NCI-H1105 (cell line): ENCODE results near the gene SORCS2.

ENCODE experiments used
- DNase-seq: peaks from one replicate; lab custom pipeline; 2025; lab: John Stamatoyannopoulos, UW

Gene SORCS2

DNA sequence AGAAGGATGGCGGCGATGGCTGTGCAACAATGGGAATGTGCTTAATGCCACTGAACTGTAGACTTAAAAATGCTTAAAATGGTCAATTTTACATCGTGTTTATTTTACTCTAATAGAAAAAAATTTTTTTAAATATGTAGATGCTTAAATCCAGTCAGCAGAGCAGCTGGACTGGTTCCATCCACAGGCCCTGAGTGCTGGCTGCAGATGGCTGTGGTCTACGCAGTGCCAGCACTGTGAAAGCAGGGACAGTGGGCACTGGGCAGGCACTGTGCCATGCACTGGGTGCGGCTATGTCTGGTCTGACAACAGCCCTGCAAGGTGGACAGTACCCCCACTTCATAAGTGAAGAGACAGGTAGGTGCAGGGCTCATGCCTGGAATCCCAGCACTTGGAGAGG, 572.1 kb downstream of the SORCS2 start:
- DNase-seq, result no peak

DNA sequence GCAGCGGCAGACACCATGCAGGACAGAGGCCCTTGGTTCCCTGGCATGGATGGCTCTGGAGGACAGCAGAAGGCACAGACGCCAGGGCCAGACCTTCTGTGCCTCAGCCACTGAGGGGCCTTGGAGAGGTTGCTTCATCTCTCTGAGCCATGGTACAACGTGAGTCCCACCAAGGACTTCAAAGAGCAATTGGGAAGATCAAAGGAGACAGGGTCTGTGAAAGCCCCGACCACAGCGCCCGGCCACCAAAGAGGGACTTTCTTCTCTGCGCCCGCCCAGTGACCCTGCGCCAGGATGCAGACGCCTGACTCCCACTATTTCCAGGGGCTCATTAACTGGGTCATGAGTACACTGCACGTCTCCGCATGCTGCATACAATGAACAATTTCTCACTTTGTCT, 573.3 kb downstream of the SORCS2 start:
- DNase-seq, result no peak

DNA sequence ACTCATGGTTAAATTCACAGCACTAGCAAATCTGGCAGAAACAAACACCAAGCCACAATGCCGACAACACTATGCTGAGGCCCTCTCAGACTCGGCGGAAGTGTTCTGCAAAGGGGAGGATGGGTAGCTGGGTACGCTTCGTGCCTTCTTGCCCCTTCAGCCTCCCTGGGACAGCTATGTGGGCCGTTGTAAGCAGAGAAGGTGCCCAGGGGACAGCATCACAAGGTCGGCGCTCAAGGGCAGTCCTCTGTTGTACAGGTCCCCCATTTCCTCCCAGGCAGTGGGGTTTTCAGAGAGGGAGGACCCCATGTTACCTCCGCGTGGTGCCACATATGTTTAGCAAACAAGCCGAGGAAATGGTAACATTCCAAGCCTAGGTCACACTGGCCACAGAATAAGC, 573.7 kb downstream of the SORCS2 start:
- no peak for DNase-seq

DNA sequence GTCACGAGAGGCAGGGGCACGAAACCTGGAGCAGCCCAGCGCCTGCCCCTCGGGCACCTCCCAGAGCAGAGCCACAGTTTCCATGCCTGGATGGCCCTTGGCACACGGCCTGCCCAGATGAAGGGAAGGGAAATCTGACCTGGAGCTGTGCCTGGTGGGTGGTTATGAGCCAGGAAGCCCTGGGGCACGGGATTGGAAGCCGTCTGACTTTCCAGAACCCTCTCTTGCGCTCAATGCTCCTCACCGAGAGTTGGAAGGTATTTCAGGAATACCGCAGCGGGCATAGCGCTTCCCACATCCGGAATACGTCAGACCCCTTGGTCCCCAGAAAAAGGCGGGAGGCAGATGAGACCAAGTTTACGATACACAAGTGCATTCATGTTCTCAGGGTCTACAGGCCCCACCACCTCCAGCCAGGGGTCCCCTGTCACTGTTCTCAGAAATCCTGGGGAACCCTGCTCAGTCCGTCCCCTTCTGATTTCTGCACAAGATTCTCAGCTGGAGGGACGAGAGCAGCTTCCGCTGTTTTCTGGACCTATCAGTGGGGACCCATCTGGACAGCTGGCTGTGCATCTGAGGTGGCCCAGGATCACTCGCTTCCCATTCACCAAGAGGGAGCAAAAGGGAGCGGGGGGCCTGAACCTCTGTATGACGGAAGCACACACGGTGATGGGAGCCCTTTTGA, 574.5 kb downstream of the SORCS2 start:
- DNase-seq, result no peak

DNA sequence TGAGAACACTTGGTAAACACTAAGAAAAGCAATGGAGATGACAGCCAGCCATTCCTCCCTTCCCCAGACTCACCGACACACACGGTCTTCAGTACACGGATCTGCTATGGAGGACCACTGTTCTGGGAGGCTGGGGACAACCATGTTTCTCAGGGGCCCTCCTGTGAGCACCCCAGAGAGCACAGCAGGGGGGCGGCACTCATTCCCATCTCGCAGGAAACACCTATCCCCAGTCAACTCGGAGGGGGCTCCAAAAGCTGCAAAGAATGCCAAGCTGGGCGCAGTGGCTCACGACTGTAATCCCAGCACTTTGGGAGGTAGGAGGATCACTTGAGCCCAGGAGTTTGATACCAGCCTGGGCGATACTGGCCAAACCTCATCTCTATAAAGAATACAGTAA, 575.2 kb downstream of the SORCS2 start:
- no peak for DNase-seq

GRCh38 chr4:7767966-7768365, 575.6 kb downstream of the SORCS2 start:
- no peak for DNase-seq

- DNase-seq, result no peak
Observed at GRCh38 chr4:7768736-7769135, 576.4 kb downstream of the SORCS2 start.

DNA sequence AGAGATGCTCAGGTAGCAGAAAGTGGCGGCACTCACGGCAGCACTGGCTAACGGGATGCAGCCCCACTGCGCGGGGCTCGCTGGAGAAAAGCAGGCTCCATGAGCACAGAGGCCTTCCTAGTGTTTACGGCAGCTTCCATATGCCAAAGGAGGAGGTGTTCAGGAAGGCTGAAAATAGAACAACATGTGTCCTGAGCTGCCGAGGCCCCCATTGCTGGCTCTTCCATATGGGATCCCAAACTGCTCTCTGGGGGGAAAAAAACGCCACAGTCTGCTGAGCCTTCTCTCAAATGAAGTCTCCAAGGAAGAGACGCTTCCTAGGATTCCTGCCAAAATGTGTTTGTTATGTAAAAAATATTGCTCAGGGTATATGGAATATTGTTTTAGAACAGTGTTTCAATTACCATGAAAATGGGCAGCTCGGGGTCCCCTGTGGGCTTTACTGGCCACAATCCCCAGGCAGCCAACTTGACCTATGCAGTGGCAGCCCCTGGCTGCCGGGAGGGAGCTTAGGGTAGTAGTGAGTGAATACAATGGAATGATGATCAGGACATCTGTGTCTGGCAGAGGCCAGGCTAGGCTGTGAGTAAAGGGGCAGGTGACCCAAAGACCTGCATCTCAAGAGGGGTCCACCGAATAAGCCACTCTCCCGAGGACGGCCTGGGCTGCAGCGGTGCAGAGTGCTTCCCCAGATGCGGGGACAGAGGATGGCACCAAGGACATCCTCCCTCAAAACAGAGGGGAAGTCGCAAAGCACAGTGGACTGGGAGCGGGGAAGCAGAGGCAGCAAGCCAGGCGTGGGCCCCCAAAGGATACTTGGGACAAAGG, 577.3 kb downstream of the SORCS2 start:
- no peak for DNase-seq

DNA sequence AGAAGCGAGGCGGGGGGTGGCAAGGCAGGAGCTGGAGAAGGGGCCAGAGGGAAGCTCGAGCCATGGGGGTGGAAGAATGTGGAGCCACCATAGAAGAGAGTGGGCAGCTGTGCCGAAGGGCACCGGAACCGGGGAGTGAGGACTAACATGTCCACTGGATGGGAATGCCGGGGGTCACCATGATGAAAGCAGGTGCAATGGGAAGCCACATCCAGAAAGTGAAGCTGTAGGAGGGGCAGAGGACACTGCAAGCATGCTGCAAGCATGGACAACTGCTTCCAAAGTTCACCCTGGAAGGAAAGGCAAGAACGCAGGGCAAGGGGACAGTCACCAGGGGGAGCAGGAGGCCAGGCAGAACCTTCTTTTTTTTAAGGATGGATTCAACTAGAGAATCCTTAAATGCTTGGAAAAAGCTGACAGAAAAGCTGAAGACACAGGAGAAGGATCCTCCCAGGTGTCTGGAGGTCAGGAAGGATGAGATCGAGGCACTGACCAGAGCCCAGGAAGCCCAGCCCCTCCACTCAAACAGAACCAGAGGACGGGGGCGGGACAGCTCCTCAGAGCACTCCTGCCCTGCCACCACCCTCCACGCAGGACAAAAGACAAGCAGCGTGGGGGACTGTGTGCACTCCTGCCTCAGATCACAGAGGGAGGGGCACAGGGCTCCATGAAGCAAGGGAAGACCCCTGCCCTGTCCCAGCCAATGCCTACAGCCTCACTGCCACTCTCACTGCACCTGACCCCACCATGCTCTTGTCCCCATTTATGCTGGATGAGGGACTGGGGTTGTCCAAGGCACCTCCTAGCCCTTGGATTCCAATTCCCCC, 578.1 kb downstream of the SORCS2 start:
- DNase-seq, result no peak

- no peak for DNase-seq
Observed at GRCh38 chr4:7771056-7771455, 578.7 kb downstream of the SORCS2 start.

- DNase-seq, result no peak
Observed at GRCh38 chr4:7771541-7772507, 579.5 kb downstream of the SORCS2 start.

DNA sequence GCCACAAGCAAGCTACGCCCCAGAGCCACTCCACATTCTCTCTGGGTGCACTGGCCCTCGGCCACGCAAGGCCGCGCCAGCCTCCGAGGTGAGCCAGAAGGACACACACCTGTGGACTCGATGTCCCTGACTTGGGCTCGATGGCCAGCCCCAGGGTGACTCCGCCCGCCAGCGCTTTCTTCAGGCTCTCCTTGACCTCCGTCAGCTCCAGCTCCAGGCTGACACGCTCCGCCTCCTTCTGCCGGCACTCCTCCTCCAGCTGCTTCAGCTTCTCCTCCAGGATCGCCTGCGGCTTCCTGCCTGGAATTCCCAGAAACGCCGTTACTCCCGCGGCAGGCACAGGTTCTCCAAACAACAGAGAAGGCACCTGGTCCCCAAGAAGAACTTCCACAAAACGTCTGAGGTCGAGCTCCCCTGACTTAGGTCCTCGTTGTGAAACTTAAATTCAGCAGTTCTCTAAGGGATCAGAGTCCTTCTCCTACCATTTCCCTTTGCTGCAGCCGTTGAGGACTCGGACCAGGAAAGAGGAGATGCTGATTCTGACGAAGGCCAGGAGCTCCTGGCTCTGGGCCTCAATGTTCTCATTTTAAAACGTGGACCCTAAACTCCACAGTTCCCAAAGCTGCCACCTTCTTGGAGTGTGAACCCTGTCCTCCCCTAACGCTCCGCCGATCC, 580.5 kb downstream of the SORCS2 start:
- DNase-seq, result no peak

GRCh38 chr4:7773401-7774180, 581.3 kb downstream of the SORCS2 start:
- no peak for DNase-seq

GRCh38 chr4:7774301-7775294, 582.3 kb downstream of the SORCS2 start:
- DNase-seq, result no peak

DNA sequence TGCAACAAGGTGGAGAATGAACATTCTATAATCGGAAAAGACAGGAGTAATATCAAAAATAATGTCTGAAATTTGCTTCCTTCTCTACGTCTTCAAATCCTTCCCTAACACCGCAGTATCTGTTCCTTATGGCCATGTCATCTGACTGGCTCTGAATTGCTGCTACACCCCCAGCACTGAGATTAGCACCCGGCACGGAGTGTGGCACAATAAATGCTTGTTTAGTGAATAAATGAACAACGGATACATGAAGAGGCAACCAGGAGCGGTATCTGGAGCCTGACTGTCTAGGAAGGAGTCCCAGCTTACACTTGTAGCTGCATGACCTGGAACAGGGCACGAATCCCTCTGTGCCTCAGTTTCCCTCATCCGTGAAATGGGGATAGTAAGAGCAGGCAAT, 583.1 kb downstream of the SORCS2 start:
- DNase-seq, result no peak

DNA sequence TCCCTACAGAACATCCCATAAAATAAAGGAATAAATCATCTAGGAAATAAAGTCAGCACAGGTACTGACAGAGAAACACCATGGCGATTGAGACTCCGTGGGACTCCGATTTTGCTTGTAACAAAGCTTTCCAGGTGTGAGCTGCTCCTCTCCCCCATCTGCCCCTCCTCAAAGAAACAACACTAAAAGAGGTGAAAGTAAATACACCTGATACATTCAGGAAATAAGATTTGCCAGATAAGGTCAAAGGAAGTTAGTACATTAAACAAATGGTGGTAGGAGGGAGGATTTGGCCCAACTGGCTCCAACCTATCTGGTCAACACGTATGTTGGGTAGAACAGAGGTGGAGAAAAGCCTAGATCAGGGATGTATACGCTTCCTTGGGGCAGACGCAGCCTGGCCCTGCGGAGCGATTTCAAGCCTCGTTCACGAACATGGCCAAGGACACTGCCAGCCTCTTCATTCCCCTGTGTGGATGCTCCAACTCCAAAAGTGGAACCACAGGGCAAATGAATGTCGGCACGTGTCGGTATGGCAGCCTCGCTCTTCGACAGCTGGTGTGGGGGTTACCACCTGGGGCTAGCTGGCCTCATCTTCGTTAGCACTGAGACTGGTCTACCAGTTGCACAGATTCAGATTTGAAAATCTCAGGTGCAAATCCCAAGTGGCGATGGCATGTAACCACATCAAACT, 584.8 kb downstream of the SORCS2 start:
- no peak for DNase-seq

- no peak for DNase-seq
Observed at GRCh38 chr4:7777871-7778509, 585.7 kb downstream of the SORCS2 start.
